ENCODE results near the gene MUC5B.

MUC5B gene

GRCh38 chr11:1223346-1224110, 662 bp downstream of the MUC5B start:
- DNase-seq, result no peak

GRCh38 chr11:1224111-1224490, 1.2 kb downstream of the MUC5B start:
- DNase-seq, result no peak

- no peak for DNase-seq
Observed at GRCh38 chr11:1224491-1225385, 1.9 kb downstream of the MUC5B start.

GRCh38 chr11:1225386-1226225, 2.7 kb downstream of the MUC5B start:
- DNase-seq, result no peak

GRCh38 chr11:1226226-1226985, 3.5 kb downstream of the MUC5B start:
- DNase-seq, result no peak

- DNase-seq, result no peak
Observed at GRCh38 chr11:1226986-1227550, 4.2 kb downstream of the MUC5B start.

- no peak for DNase-seq
Observed at GRCh38 chr11:1227551-1228100, 4.8 kb downstream of the MUC5B start.

GRCh38 chr11:1228101-1228821, 5.4 kb downstream of the MUC5B start:
- DNase-seq, result no peak

- DNase-seq, result no peak
Observed at GRCh38 chr11:1228921-1229451, 6.1 kb downstream of the MUC5B start.

GRCh38 chr11:1229471-1230120, 6.7 kb downstream of the MUC5B start:
- DNase-seq, result no peak

GRCh38 chr11:1230121-1230455, 7.2 kb downstream of the MUC5B start:
- DNase-seq, result no peak

GRCh38 chr11:1230456-1231395, 7.9 kb downstream of the MUC5B start:
- DNase-seq, result no peak

GRCh38 chr11:1231396-1232020, 8.6 kb downstream of the MUC5B start:
- no peak for DNase-seq

- no peak for DNase-seq
Observed at GRCh38 chr11:1232021-1232882, 9.4 kb downstream of the MUC5B start.

- DNase-seq, result no peak
Observed at GRCh38 chr11:1232883-1233321, 10.0 kb downstream of the MUC5B start.

GRCh38 chr11:1233351-1234053, 10.6 kb downstream of the MUC5B start:
- DNase-seq, result no peak
